DND-41 (cell line): ENCODE measurements around the gene EGFLAM.

ENCODE experiments used
- ATAC-seq: fragments of 200-7000 bp; cut with Tn5 transposase; 3 replicates; pipeline ENCODE4 v1.9.1; 2021; ENCODE audit warnings: low read depth; ENCODE audit not compliant: insufficient read depth
- DNase-seq: peaks from one replicate; pipeline ENCODE4 v3.0.0-alpha.2; 2020
- H2AFZ ChIP-seq: 2 replicates; pipeline ENCODE4 v1.6.0; 2012; ENCODE audit warnings: low read depth, low read length
- H3K27ac ChIP-seq: 2 replicates; pipeline ENCODE4 v1.5.1; 2012; ENCODE audit warnings: low read length, inconsistent platforms
- H3K27me3 ChIP-seq: fragments of 200-600 bp; sonication (generic); 2 replicates; pipeline ENCODE4 v1.6.0; 2012; ENCODE audit warnings: low read length, mild to moderate bottlenecking, inconsistent platforms; ENCODE audit not compliant: insufficient read depth, poor library complexity
- H3K36me3 ChIP-seq: 2 replicates; pipeline ENCODE4 v1.5.1; 2012; ENCODE audit warnings: low read length, inconsistent platforms; ENCODE audit not compliant: insufficient read depth
- H3K4me1 ChIP-seq: 2 replicates; pipeline ENCODE4 v1.5.1; 2012; ENCODE audit warnings: mild to moderate bottlenecking, low read length; ENCODE audit not compliant: insufficient read depth
- H3K4me2 ChIP-seq: 2 replicates; pipeline ENCODE4 v1.6.0; 2012; ENCODE audit warnings: mild to moderate bottlenecking, moderate library complexity, low read length, inconsistent platforms; ENCODE audit not compliant: insufficient read depth
- H3K4me3 ChIP-seq, 2 experiments: fragments of 200-600 bp in 1 of 2; shearing (Covaris generic) in 1 of 2; 2 replicates each; pipeline ENCODE4 v1.5.1; 2012 to 2016; ENCODE audit warnings: inconsistent platforms in 2 of 2, low read length in 2 of 2, mild to moderate bottlenecking in 2 of 2, low read depth in 1 of 2, moderate library complexity in 1 of 2
- H3K79me2 ChIP-seq: 2 replicates; pipeline ENCODE4 v1.6.0; 2012; ENCODE audit warnings: low read length, inconsistent platforms; ENCODE audit not compliant: insufficient read depth
- H3K9ac ChIP-seq: 2 replicates; pipeline ENCODE4 v1.6.0; 2012; ENCODE audit warnings: low read depth, mild to moderate bottlenecking, inconsistent platforms, low read length, moderate library complexity
- H3K9me3 ChIP-seq: 2 replicates; pipeline ENCODE4 v1.5.1; 2012; ENCODE audit warnings: low read length, moderate library complexity, mild to moderate bottlenecking, inconsistent platforms; ENCODE audit not compliant: insufficient read depth, severe bottlenecking
- H4K20me1 ChIP-seq: 2 replicates; pipeline ENCODE4 v1.6.0; 2012; ENCODE audit warnings: low read length; ENCODE audit not compliant: insufficient read depth
- EZH2 ChIP-seq: IDR thresholded peaks from 3 replicates; pipeline ENCODE4 v1.6.1; 2012; ENCODE audit warnings: borderline replicate concordance, low read depth, mild to moderate bottlenecking, moderate library complexity, low read length, inconsistent platforms; ENCODE audit not compliant: severe bottlenecking
- TF ChIP-seq, protein P1 (sequence below): IDR thresholded peaks from 2 replicates; pipeline ENCODE4 v1.5.1; 2012; ENCODE audit warnings: borderline replicate concordance, low read length, moderate library complexity, mild to moderate bottlenecking; ENCODE audit not compliant: poor library complexity, severe bottlenecking; ENCODE audit errors: extremely low read depth

Gene EGFLAM

DNA sequence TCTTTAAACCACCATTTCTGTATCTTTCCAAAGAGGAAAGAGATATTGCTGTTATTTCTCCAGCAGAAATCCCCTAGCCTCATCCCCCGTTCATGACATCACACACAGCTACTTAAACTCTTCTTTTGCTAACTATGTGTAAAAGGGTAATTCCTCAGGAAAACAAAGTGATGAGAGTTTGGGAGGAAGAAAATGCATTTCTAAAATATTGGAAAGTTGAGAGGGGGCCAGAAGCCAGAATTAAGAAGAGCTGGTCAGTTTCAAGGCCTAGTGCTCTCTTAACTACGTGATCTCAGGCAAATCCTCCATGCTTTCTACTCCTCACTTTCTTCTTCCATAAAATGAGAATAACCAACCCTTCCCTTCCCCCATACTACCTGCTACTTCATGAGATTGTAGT, 188.7 kb downstream of the EGFLAM start:
- no peak for DNase-seq
- Histone ChIP-seq H3K27me3 (peaks cover 50% of the 10 kb centered on the region), H3K27ac (no peak overlapping the region)

DNA sequence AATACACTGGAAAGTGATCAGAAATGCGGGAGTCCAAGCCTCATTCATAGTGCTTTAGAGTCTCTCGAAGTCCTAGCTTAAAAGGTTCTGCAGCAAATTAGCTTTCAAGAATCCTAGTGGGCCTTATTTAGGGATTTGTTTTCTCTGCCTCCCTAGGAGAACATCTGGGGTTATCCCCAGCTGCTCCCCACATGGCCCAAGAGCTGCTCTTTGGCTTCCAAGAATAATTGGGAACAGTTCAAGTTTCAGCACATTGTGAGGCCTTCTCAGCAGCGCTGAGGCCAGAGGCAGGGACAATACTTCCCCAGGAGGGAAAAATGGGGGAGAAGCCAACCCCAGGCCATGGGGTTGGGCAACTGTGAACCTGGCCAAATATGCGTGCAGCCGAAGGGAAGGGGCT, 189.4 kb downstream of the EGFLAM start:
- Histone ChIP-seq H3K27me3 (peaks cover 57% of the 10 kb centered on the region), H3K9me3 (no peaks in the 10 kb centered on the region), H4K20me1 (peaks cover 21% of the 10 kb centered on the region), H3K9ac (no peak overlapping the region), H2AFZ (no peak overlapping the region), H3K79me2 (no peaks in the 10 kb centered on the region), H3K36me3 (no peaks in the 10 kb centered on the region), H3K4me1 (no peaks in the 10 kb centered on the region), H3K4me2 (no peak overlapping the region), H3K4me3 (no peak overlapping the region), H3K27ac (no peak overlapping the region)
- TF ChIP-seq EZH2, result no peak
- TF ChIP-seq, protein P1, sequence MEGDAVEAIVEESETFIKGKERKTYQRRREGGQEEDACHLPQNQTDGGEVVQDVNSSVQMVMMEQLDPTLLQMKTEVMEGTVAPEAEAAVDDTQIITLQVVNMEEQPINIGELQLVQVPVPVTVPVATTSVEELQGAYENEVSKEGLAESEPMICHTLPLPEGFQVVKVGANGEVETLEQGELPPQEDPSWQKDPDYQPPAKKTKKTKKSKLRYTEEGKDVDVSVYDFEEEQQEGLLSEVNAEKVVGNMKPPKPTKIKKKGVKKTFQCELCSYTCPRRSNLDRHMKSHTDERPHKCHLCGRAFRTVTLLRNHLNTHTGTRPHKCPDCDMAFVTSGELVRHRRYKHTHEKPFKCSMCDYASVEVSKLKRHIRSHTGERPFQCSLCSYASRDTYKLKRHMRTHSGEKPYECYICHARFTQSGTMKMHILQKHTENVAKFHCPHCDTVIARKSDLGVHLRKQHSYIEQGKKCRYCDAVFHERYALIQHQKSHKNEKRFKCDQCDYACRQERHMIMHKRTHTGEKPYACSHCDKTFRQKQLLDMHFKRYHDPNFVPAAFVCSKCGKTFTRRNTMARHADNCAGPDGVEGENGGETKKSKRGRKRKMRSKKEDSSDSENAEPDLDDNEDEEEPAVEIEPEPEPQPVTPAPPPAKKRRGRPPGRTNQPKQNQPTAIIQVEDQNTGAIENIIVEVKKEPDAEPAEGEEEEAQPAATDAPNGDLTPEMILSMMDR, result no peak
- no peak for DNase-seq
- no peak for ATAC-seq

More for the DNA sequence above, 188.7 kb downstream of the EGFLAM start:
- Histone ChIP-seq H4K20me1 (peaks cover 20% of the 10 kb centered on the region), H3K9me3 (no peaks in the 10 kb centered on the region), H3K4me3 (no peak overlapping the region), H3K4me2 (no peak overlapping the region), H3K36me3 (no peaks in the 10 kb centered on the region), H2AFZ (no peak overlapping the region), H3K4me1 (no peaks in the 10 kb centered on the region), H3K79me2 (no peaks in the 10 kb centered on the region), H3K9ac (no peak overlapping the region)
- no peak for ATAC-seq
- TF ChIP-seq, protein P1, result no peak
- TF ChIP-seq EZH2, result no peak

DNA sequence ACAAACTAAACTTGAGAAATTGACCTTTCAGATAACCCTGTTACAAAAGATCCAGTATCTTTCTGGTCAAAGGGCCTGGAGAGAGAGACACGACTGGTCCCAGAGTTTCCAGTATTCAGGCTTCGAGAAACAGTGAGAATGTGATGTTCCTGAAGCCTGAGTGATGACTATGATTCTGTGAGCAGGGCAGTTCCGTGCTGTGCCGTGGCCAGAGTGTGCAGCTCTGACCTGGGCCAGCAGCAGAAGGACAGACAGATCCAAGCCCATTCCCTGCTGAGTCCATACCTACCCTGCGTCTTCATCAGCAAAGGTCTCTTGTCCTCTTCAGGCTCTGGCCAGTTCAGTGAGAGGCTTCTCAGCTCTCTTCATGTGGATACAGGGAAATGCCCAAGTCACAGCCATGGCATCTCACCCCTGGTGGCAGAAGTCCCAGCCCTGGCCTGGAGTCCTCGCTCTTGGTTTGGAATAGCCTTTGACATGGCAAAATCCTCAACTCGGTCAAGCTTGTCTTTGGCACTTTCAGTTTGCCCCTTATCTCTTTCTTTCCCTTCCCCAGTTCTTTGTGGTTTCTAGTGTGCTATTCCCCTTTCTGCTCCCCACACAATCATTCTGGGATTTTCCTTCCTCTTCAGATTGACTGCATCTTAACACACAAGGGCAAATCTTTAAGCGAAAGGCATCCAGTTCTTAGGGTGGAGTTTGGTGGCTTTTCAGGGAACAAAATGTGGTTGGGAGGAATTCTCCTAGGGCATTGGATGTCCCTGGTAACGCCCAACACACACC, 190.4 kb downstream of the EGFLAM start:
- no peaks in the 10 kb centered on the region for H3K9me3 ChIP-seq
- H4K20me1 ChIP-seq, result peaks cover 28% of the 10 kb centered on the region
- no peaks in the 10 kb centered on the region for H3K36me3 ChIP-seq
- no peak for ATAC-seq
- H3K9ac ChIP-seq, result no peak overlapping the region
- no peak overlapping the region for H2AFZ ChIP-seq
- H3K4me1 ChIP-seq, result peaks cover 8% of the 10 kb centered on the region
- H3K4me3 ChIP-seq, result no peak overlapping the region
- no peaks in the 10 kb centered on the region for H3K79me2 ChIP-seq
- no peak overlapping the region for H3K27ac ChIP-seq
- no peak for DNase-seq
- peaks cover 60% of the 10 kb centered on the region for H3K27me3 ChIP-seq
- H3K4me2 ChIP-seq, result no peak overlapping the region
- TF ChIP-seq, protein P1, result no peak
- no peak for TF ChIP-seq EZH2

DNA sequence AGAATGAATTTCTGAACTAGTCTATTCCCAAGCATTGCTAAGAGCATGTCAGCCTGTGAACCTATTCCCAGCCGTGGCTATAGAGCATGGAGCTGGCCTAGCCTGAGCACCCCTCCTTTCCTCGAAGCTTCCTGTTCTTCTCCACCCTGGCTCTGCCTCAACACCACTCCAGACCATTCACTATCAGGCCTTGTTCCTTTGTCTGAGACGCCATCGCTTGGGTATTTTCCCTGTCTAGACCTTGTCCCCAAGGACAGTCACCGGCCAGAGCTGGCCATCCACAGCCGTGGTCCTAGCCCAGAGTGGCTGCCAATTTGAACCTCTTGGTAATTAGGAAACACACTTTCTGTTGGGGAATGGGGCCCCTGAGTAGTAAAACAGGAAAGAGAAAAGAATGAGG, 192.3 kb downstream of the EGFLAM start:
- H3K36me3 ChIP-seq, result no peaks in the 10 kb centered on the region
- no peak overlapping the region for H3K4me3 ChIP-seq
- H3K27ac ChIP-seq, result no peak overlapping the region
- no peak overlapping the region for H3K9ac ChIP-seq
- no peak overlapping the region for H3K4me2 ChIP-seq
- TF ChIP-seq EZH2, result no peak
- TF ChIP-seq, protein P1, result no peak
- H3K79me2 ChIP-seq, result no peaks in the 10 kb centered on the region
- peaks cover 30% of the 10 kb centered on the region for H4K20me1 ChIP-seq
- H2AFZ ChIP-seq, result no peak overlapping the region
- ATAC-seq (no peak), DNase-seq (no peak)
- H3K4me1 ChIP-seq, result peaks cover 11% of the 10 kb centered on the region
- no peaks in the 10 kb centered on the region for H3K9me3 ChIP-seq
- H3K27me3 ChIP-seq, result peaks cover 56% of the 10 kb centered on the region
